ENCODE measurements around the gene LAMC3.

GRCh38 chr9:131122158-131122557 is 113.2 kb downstream of the LAMC3 start:
- TF ChIP-seq CTCF (IDR thresholded peaks at IDR 0.05), result no peak
- TF ChIP-seq POLR2AphosphoS5 (IDR thresholded peaks at IDR 0.05), result no peak
- TF ChIP-seq POLR2A (IDR thresholded peaks at IDR 0.05), result no peak
- TF ChIP-seq EP300 (IDR thresholded peaks at IDR 0.05), result no peak

Data from upper lobe of left lung (tissue), 4 donors.